Calu3 (cell line): ENCODE measurements around the gene SS18L1. TPM values are rescaled to one million over a fixed set of nuclear protein-coding genes. Genes with fewer than 3 reads are reported as not detected.

Experiments used
- BruUV-seq: library from RNA; stranded (reverse); fragments of 400-500 nt; replicated peaks from 2 replicates; lab custom pipeline; 2021; lab: Mats Ljungman, UMichigan
- CTCF ChIA-PET: fragments of 300-600 bp; sonication (Branson Sonifier 250); formaldehyde crosslinking; loops from one replicate; lab custom pipeline; 2022; ENCODE audit warnings: antibody characterized with exemption; lab: Charles Lee
- DNase-seq: peaks from one replicate; pipeline ENCODE4 v3.0.0; 2022
- H3K27ac Mint-ChIP-seq: one replicate; pipeline ENCODE4 v1.8.0; 2022; ENCODE audit warnings: mixed read lengths; ENCODE audit not compliant: unreplicated experiment
- H3K27me3 Mint-ChIP-seq: one replicate; pipeline ENCODE4 v1.8.0; 2022; ENCODE audit warnings: mixed read lengths; ENCODE audit not compliant: unreplicated experiment
- H3K36me3 Mint-ChIP-seq: one replicate; pipeline ENCODE4 v1.8.0; 2022; ENCODE audit warnings: mild to moderate bottlenecking, moderate library complexity, mixed read lengths; ENCODE audit not compliant: insufficient read depth, unreplicated experiment
- H3K4me1 Mint-ChIP-seq: one replicate; pipeline ENCODE4 v1.8.0; 2022; ENCODE audit warnings: mild to moderate bottlenecking, low read depth, mixed read lengths; ENCODE audit not compliant: unreplicated experiment
- H3K4me3 Mint-ChIP-seq: one replicate; pipeline ENCODE4 v1.8.0; 2022; ENCODE audit warnings: mild to moderate bottlenecking, low read depth, moderate library complexity, mixed read lengths; ENCODE audit not compliant: unreplicated experiment
- H3K9me3 Mint-ChIP-seq: one replicate; pipeline ENCODE4 v1.8.0; 2022; ENCODE audit warnings: low read depth, mixed read lengths; ENCODE audit not compliant: unreplicated experiment
- intact Hi-C: fragments of 100-400 bp; cut with micrococcal nuclease; formaldehyde crosslinking; loops from one replicate; pipeline ENCODE4 v1.10.0; 2022; ENCODE audit not compliant: unreplicated experiment
- total RNA-seq: library from RNA; stranded (reverse); gene quantifications from 2 replicates; pipeline ENCODE4 v1.2.3, GENCODE V29; 2022
- TF ChIP-seq, protein P1 (sequence below): fragments of 200-600 bp; IDR thresholded peaks from one replicate; pipeline ENCODE4 v1.8.0; 2022; ENCODE audit warnings: antibody characterized with exemption; ENCODE audit not compliant: unreplicated experiment

The SS18L1 gene
- total RNA-seq, 1 experiment from 2014 or later = 47.4 TPM

DNA sequence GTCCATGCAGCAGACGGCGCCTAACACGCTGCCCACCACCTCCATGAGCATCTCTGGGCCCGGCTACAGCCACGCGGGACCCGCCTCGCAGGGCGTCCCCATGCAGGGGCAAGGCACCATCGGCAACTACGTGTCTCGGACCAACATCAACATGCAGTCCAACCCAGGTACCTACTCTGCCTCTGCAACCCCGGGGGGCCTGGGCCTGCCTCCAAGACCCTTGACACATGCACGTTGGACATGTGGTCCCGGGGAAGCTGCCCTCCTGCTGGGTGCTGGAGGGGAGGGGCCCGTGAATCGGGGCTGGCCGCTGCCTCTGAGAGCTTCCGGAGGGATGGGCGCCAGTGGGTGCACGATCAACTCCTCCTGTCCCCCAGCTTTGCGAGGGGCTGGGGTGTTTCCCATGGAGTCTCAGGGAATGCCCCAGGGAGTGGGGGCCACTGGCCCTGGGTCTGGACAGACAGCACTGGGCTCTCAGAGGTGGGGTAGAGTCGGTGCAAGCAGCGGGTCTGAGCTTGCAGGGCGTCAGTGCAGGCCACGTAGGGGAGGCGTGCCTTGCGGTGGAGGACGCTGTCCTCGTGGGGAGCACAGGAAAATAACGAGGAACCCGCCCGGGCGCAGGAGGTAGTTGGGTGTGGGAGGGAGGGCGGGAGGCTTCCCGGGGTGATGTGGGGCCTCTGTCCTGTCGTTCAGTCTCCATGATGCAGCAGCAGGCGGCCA, 19.4 kb downstream of the SS18L1 start:
- no TSS peak for BruUV-seq
- intact Hi-C loops = no loop called here
- no peak for DNase-seq
- TF ChIP-seq, protein P1, sequence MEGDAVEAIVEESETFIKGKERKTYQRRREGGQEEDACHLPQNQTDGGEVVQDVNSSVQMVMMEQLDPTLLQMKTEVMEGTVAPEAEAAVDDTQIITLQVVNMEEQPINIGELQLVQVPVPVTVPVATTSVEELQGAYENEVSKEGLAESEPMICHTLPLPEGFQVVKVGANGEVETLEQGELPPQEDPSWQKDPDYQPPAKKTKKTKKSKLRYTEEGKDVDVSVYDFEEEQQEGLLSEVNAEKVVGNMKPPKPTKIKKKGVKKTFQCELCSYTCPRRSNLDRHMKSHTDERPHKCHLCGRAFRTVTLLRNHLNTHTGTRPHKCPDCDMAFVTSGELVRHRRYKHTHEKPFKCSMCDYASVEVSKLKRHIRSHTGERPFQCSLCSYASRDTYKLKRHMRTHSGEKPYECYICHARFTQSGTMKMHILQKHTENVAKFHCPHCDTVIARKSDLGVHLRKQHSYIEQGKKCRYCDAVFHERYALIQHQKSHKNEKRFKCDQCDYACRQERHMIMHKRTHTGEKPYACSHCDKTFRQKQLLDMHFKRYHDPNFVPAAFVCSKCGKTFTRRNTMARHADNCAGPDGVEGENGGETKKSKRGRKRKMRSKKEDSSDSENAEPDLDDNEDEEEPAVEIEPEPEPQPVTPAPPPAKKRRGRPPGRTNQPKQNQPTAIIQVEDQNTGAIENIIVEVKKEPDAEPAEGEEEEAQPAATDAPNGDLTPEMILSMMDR = no peak
- Mint-ChIP-seq H3K27me3 (no peaks in the 10 kb centered on the region), H3K27ac (no peak overlapping the region), H3K36me3 (peaks cover 67% of the 10 kb centered on the region), H3K4me1 (peaks cover 35% of the 10 kb centered on the region), H3K4me3 (no peak overlapping the region), H3K9me3 (no peaks in the 10 kb centered on the region)
- CTCF ChIA-PET = interaction anchor here (0.5 kb wide), 1 partner anchor 161 kb away, joined by 4 read pairs; no protein-coding TSS in a partner anchor

DNA sequence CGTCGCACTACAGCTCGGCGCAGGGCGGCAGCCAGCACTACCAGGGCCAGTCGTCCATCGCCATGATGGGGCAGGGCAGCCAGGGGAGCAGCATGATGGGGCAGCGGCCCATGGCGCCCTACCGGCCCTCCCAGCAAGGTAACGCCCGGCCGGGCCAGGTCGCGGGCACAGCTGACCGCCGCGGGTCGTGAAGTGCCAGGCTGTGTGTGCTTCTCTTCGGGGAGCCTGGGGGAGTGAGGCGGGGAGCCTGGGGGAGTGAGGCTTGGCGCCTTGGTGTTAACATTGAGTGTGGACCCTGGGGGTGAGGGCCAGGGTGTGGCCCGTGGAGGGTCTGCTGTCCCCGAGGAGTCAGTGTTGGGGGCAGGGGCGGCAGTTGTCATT, 19.9 kb downstream of the SS18L1 start:
- CTCF ChIA-PET = interaction anchor here (0.5 kb wide), 1 partner anchor 162 kb away, joined by 4 read pairs; no protein-coding TSS in a partner anchor
- BruUV-seq = no TSS peak
- intact Hi-C loops = no loop called here
- no peak overlapping the region for H3K27ac Mint-ChIP-seq
- TF ChIP-seq, protein P1 = no peak
- H3K27me3 Mint-ChIP-seq = no peaks in the 10 kb centered on the region
- DNase-seq = no peak
- H3K36me3 Mint-ChIP-seq = peaks cover 73% of the 10 kb centered on the region
- no peaks in the 10 kb centered on the region for H3K9me3 Mint-ChIP-seq
- H3K4me3 Mint-ChIP-seq = no peak overlapping the region
- H3K4me1 Mint-ChIP-seq = peaks cover 32% of the 10 kb centered on the region

DNA sequence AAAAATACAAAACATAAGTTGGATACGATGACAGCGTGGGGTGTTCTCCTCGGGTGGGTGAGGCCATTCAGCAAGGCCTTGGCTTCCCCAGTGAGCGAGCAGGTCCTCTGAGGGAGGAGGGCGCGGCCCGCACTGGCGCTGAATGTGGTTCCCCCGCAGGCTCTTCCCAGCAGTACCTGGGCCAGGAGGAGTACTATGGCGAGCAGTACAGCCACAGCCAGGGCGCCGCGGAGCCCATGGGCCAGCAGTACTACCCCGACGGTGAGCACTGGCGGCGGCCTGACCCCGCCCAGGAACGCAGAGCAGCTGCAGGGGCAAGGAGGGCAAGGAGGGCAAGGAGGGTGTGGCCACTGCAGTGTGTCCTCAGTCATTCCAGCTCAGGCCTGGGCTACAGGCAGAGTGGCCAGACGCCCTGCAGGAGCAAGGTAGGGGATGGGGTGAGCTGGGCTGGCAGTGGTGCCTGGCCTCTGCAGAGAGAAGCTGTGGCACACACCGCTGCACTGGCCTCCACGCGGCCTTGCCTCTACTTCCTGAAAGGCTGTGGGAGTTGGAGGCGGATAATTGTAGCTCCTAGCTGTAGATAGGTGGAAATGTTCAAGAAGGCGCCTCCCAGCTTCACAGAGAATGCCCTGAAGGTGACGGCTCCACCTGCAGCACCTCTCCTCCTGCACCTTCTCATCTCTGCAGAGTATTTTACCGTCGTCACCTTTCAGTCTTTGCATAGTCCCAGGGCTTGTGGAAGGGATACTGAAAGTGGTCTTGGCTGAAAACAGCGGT, 20.6 kb downstream of the SS18L1 start:
- Mint-ChIP-seq H3K27ac (no peak overlapping the region), H3K9me3 (no peaks in the 10 kb centered on the region), H3K4me3 (no peak overlapping the region), H3K27me3 (no peaks in the 10 kb centered on the region), H3K36me3 (peaks cover 74% of the 10 kb centered on the region), H3K4me1 (peaks cover 27% of the 10 kb centered on the region)
- intact Hi-C loops = no loop called here
- CTCF ChIA-PET = no interaction called here
- no TSS peak for BruUV-seq
- TF ChIP-seq, protein P1 = no peak
- no peak for DNase-seq

DNA sequence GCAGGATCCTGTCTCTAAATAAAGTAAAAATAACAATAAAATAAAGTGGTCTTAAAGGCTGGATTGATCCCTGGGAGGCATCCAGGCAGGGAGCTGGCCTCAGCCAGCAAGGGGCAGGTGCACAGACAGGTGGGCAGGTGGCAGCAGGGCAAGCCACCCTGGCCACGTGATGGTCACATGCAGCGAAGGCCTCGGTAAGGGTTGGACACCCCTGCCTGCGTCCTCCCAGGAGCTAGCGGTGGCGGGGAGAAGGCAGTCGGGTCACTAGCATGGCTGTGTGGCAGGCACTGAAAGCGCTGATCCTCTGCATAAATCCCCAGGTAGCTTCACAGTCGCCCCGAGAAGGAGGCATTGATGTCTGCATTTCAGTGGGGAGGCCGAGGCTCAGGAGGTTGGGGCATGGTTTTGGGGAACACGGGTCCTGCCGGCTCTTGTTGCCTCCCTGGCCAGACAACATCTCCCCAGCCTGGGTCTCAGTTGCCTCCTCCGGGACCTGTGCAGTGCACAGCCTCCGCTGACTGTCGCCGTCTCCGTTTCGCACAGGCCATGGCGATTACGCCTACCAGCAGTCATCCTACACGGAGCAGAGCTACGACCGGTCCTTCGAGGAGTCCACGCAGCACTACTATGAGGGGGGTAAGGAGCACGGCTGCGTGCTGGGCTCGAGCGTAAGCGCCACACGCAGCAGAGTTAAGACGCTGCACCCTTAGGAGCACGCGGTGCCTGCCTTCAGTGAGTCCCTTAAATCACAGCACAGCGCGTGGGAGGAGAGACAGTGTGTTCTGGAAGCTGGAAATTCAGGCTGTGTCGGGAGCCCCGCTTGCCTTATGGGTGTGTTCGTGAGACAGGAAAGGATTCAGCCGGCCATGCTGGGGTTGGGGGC, 21.6 kb downstream of the SS18L1 start:
- DNase-seq = no peak
- intact Hi-C loops = no loop called here
- Mint-ChIP-seq H3K4me3 (no peak overlapping the region), H3K4me1 (peaks cover 18% of the 10 kb centered on the region), H3K9me3 (no peaks in the 10 kb centered on the region), H3K36me3 (peaks cover 74% of the 10 kb centered on the region), H3K27ac (no peak overlapping the region), H3K27me3 (no peaks in the 10 kb centered on the region)
- CTCF ChIA-PET = no interaction called here
- BruUV-seq = no TSS peak
- TF ChIP-seq, protein P1 = no peak
